Activated CD8-positive, alpha-beta memory T cell treated with anti-CD3 and anti-CD28 coated beads for 4 hours (primary cell): ENCODE measurements around the gene ANXA1.

Source experiments
- DNase-seq, 2 donors: peaks; one replicate each; pipeline ENCODE4 v3.0.0-alpha.2; 2020; ENCODE audit warnings: low read depth in 2 of 2

Gene ANXA1

DNA sequence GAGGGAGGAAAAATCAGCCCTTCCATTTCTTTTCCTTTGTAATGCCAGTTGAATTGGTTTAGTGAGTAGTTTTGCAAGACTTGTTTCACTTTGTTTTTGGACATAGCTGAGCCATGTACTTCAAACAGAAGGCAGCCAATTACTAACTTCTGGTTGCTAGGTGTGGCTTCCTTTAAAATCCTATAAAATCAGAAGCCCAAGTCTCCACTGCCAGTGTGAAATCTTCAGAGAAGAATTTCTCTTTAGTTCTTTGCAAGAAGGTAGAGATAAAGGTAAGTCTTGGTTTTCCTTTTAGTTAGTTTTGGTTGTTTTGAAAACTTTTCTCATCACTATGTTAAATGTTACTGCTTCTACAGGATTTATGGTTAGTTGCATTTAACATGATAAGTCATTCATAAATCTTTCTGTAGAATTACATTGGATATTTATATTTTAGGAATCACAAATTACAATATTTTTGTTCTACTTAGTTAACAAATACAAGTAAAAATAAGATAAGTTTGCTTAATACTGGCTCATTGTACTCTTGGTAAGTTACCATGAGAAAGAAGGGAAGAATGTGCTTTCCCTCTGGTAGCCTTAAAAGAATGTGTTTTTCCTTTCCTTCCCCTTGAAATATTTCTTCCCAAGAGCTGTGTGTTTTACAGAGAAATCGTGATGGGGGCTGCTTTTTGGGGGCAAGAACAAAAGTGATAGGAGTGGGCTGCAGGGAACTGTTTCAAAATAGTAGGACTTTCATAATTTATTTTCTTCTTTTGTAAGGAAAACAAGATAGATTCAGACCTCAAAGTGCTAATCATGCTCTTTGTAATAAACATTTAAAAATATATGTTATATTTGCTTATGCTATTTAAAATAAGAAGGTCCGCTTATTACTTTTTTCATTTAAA lies at the start of gene ANXA1:
TSS of gene ANXA1 (plus strand) at position 213 of the 890 bp plus-strand sequence. CDS start 6,671 bp downstream, outside the sequence.
- DNase-seq = no peak

GRCh38 chr9:73104342-73104741 lies 47.3 kb upstream of the ANXA1 start:
- DNase-seq = no peak

GRCh38 chr9:73104921-73105320 lies 46.7 kb upstream of the ANXA1 start:
- DNase-seq = no peak

DNA sequence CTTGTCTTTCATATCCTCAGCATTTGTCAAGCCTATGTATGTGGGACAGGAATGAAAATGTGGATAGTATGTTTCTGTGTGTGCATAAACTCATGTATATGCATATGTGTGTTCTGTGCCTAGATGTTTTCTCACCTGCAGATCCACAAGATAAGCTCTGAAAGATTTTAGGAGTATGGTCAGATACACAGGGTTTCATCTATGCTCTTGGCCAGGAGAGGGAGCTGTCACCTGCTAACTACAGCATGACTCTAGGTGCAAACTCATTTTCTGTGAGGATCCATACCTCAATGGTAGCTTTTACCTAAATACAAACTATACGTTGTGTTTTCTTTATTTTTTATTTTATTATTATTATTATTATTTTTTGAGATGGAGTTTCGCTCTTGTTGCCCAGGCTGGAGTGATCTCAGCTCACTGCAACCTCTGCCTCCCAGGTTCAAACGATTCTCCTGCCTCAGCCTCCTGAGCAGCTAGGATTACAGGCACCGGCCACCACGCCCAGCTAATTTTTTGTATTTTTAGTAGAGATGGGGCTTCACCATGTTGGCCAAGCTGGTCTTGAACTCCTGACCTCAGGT lies 44.1 kb upstream of the ANXA1 start:
- DNase-seq = peak; percentile 35 to 44

DNA sequence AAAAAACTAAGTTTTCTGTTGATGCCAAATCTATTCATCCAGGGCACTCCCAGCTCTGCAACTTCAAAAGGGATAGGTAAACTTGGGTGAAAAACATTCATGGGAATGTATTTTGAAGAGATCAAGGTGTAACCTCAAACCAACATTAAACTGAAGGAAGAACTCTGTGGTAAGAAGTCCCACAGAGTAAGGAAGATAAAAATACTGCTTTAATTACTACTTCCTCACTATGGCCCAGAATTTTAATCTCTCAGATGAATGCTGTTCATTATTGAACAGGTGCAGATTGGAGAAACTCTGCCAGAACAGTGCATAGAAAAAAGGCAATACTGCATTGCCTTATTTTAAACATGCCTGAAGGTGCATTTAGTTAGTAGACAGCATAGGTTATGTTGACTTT lies 37.6 kb upstream of the ANXA1 start:
- no peak for DNase-seq

DNA sequence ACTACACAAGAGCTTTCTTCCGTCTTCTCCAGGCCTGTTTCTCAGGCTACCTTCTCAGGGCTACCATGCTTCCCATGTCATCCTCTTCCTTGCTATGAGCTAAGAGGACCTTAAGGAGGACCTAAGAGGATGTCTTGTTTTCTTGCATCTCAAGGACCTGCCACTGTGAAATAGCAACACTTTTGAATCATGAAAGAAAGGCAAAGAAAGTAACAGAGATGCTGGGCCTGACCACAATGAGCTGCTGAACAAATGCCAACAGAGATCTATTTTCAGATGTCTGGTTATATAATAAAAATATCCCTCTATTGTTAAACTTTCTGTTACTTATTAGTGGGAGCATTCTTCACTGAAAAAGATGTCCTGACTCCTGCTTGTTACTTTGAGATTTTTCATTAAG lies 36.7 kb upstream of the ANXA1 start:
- DNase-seq = no peak

DNA sequence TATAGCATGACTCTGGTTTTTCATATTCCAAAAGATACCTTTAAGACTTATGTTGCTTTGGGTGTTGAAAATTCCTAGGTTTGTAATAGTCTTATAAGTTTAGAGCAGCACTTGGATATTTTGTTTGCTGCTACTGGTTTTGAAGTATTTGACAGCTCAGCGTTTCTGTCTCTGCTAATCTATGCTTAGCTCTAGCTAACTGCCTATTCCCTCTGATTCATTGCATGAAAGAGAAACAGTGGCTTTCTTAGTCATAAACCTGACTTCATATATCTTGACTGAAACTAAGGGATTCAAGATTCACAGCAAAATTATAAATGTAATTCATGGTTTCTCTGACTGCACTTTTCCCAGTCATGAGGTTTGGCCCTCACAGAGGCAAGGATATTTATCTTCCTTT lies 35.6 kb upstream of the ANXA1 start:
- no peak for DNase-seq

- DNase-seq = no peak
These were observed 34.8 kb upstream of the ANXA1 start for GRCh38 chr9:73116880-73117279.

- DNase-seq = no peak
These were observed 33.4 kb upstream of the ANXA1 start for GRCh38 chr9:73118286-73118685.

DNA sequence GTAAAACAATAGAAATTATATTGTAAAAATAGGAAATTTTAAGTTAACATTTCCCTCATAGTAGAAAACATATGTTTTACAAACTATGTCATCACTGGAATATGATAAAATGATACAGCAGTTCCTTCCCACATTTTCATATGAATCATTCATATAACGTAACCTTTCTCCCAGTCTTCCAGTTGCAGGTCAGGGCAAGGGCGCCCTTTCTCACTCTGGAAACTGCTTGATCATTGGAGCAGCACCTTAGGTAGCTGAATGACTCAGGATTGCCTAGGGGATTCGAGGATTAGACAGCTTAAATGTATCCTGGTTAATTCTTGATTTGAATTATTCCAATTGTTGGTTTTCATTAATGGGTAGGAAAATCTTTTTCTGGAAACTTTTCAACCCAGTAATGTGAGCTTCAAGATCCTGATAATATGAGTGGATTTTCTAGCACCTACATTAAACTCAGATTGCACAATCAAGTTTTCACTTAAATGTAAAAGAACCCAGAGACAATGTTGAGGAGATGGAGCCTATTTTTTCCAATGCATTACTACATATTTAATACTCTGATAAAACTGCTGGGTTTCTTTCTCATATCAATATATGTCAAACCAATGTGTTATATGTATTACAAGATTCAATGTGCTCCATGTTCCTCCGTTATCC lies 32.6 kb upstream of the ANXA1 start:
- no peak for DNase-seq

GRCh38 chr9:73121375-73121935 lies 30.2 kb upstream of the ANXA1 start:
- DNase-seq = no peak

DNA sequence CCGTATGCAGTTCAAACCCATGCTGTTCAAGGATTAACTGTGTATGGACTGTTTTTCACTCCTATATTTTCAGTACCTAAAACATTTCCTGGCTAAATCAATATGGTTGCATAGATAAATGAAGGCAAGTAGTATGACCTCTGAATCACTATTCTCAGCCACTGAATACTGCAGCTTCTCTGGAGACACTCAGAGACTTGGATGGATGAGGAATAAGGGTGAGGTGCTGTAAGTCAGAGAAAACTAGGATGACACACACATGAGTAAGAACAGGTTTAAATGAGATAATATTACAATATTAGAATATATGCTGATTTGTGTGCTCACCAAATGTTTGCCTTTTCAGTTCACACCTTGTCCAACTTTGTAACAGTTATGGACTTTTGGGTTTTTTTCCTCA lies 26.0 kb upstream of the ANXA1 start:
- no peak for DNase-seq

- DNase-seq = no peak
These were observed 21.6 kb upstream of the ANXA1 start for GRCh38 chr9:73129941-73130685.

- no peak for DNase-seq
These were observed 20.2 kb upstream of the ANXA1 start for GRCh38 chr9:73131461-73131860.

DNA sequence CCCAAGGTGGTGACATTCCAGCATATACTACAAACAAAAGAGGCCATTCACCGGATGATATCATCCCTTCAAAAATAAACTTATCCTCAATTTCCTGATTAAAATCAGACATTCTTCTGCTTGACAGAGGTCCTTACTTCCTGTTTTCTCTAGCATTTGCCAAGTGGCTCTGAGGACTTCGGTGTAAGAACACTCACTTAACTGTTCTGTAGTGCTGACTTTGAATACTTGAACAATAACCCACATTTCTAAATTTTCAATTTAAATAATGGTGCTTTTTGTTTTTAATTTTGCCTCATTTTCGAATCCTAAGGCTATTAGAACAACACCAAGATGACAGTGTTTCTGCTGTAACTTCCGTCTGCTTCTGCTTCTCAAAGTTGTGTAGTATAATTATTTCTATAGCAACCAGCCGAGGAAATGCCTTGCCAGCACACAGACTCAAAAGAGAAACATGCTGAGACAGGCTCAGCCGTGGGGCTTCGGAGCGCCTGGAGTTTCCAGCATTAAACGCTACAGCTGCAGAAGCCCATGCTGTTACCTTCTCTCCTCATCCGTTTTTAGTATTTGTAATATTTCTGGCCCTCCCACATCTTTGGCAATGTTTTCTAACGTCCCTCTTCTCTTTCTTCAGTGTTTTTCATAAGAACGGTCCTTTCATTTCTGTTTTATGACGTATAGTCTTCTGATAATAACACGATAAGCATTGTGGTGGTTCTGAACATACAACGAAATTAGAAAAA lies 19.5 kb upstream of the ANXA1 start:
- peak; percentile 25 to 47 for DNase-seq

- DNase-seq = no peak
These were observed 18.5 kb upstream of the ANXA1 start for GRCh38 chr9:73133022-73133651.

DNA sequence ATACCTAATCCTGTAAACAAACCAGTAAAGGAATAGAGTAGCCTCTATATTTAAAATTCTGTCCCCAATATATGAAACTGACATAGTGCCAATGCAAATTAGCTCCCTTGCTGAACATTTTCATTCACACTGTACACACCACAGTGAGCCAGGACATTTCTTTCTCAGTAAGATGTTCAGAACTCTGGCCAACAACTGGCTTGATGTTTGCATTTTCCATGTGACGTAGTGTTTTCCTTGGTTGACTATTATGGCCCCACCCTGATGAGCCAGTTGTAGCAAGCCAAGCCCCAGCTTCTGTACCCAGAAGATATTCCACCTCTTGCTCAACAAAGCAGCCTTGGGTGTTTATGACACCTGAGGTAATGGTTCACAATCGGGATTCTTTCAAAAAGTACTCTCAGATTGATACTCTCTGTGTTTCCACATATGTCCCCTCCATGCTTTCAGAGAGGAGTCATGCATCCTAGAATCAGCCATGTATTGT lies 17.7 kb upstream of the ANXA1 start:
- DNase-seq = no peak

DNA sequence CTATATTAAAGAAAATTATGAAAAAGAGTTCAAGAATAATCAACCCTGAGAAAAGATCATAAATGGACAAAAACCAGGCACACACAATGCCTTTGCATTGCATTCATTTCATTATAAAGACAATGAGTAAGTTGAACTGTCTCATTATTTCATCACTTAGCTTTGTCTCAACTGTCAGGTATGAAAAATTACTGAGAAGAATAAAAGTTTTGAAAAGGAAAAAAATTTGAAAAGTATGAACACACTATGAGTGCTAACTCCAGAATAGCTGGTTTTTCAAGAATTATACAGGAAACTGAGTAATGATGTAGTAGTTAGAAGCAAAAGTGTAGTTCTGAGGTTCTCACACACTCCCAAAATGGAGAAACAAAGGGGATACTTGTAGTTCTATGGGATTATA lies 16.3 kb upstream of the ANXA1 start:
- DNase-seq = no peak

DNA sequence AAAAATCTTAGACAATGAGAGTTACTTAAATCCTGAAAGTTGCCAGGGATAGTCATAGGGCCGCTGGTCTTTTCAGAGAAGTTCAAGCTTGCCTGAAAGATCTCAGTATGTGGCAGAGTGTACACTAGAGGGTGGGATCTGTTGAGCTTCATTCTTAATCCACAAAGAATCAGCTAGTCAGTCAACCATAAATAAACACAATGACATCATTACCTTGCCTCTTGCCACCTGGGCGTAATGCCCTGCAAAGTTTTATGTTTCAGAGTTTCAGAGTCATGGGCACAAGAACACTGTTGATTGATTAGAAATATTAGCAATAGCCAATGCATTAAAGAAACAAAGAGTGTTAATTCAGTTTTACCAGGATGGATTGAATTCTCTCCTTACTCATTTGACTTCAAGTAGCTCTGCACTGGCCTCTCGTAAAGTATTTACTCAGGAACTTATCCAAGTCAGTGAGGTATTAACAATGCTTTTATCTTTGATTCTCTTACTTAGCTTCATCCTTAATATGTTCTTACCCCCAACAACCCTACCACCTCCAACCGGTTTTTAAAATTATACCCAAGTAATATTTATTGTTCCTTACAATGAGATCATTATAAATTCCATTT lies 14.3 kb upstream of the ANXA1 start:
- DNase-seq = no peak

- no peak for DNase-seq
These were observed 13.8 kb upstream of the ANXA1 start for GRCh38 chr9:73137914-73138313.
